NCI-H446 (cell line): ENCODE measurements around the gene KCTD21.

Experiments
- DNase-seq, 2 experiments: peaks; one replicate each; lab custom pipeline; 2025; lab: John Stamatoyannopoulos, UW

KCTD21 gene

DNA sequence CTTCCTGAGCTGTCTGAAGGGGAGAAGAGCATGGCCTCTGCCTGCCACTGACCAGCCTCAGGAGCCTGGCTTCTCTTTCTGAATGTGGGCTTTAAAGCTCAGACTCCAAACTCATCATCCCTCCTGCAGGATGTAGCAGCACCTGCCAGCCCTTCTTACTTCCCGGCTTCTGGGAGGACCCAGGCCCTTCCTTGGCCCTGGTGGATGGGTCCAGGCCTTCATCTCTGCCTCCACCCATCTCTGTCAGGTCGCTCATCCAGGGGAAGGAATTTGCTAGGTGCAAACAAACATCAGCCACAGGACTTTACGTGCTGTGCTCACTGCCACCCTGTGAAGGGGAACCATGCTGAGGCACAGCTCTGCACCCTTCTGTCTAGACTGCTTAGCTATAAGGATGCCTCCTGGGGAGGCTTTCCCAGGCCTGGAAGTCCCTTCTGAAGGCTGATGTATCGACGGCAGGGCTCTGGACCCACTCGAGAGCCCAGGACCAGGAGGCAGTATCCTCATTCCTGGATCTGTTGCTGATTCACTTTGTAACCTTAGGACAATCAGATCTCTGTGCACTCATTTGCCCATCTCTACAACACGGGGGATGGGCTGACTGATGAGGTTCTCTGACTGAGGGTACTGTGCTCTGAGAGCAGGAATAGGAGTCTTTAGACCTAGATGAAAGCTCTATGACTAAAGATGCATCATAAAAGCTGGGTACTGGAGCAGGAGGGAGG lies 31.2 kb upstream of the KCTD21 start:
- no peak for DNase-seq

- no peak for DNase-seq
These were observed 30.5 kb upstream of the KCTD21 start for GRCh38 chr11:78218707-78219492.

DNA sequence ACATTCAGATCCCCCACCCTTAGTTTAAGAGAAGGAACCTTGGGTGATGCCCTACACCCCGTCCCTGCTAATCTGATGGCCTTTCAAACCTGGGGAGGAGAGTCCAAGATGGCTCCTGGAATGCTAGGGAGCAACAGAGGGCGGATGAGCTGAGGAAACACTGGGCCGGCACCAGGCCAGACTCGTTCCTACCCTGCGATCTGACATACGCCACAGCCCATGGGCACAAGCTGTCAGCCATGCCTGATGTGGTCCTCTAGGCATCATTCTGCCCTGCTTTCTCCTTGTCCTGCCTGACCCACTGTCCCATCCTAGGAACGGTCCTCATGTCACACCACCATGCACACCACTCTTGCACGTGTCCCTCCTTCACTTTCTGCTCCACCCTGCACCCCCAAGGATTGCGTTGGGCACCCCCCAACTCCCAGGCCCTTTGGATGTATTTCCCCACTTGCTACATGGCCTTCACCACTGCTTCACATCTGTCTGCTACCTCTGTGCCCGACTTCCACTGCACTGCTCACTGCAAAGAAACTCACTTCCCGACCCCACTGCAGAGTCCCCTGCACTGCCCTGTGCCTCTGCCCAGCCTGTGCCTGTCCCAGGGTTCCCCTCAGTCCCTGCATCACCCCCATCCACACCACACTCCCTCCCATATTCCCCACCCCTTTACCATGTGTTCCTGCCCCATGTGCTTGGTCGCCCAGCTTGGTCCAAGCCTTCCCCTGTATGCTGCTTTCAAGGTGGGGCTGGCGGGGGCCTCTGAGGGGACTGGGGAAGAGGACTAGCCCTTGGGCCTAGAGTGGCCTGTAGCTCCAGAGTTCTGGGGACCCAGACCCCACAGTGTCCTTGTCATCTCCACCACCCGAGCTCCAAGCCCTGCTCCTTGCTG lies 29.5 kb upstream of the KCTD21 start:
- DNase-seq, result no peak

- no peak for DNase-seq
These were observed 28.3 kb upstream of the KCTD21 start for GRCh38 chr11:78216571-78217287.

DNA sequence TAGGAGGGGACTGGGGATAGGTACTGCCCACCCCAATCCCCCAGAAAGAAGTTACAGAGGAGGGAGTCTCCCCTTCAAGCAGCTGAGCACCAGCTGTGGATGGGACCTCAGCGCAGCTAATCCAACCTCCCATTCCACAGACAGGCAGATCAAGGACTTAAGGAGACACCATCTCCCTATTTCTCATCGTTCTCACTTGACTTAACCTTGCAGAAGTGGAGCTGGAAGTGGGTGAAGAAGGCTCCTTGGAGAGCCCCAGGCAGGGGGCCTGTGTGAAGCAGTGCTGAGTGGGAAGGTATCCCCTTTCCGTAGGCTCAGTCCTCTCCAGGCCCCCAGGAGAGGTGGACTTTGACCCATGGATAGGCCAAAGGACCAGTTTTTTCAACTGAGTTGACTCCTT lies 27.6 kb upstream of the KCTD21 start:
- DNase-seq, result no peak

GRCh38 chr11:78214331-78215194 lies 26.1 kb upstream of the KCTD21 start:
- peak in 1 of 2 experiments; percentile 8 for DNase-seq

- DNase-seq, result no peak
These were observed 25.3 kb upstream of the KCTD21 start for GRCh38 chr11:78213526-78214330.

DNA sequence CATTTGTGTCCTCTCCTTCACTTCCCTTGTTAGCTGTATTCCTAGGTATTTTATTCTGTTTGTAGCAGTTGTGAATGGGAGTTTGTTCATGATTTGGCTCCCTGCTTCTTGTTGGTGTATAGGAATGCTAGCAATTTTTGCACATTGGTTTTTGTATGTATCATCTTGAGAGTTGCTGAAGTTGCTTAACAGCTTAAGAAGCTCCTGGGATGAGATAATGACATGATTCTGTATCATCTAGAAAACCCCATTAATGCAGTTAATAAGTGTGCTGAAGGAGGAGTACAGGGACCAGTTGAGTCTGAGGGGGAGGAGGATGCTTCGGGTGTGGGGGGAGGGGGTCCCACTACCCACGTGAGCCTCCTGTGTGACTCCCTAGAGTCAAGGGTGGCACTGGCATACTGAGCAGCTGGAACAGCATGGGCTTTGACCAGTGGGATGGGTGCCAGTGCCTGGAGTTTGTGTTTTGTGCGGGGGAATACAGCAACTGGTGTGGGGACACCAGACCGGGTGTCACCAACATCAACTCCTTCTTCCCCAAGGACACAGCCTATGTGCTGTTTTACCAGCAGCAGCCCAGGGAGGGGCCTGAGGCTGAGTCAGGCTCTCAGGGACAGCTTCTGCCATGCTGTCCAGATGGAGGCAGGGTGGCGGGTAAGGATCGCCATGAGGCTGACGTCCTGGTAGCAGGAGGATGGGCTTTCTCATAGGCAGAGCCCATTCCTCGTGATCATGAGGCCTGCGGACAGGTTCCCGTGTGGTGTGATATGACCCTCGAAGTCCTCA lies 24.4 kb upstream of the KCTD21 start:
- DNase-seq, result no peak

DNA sequence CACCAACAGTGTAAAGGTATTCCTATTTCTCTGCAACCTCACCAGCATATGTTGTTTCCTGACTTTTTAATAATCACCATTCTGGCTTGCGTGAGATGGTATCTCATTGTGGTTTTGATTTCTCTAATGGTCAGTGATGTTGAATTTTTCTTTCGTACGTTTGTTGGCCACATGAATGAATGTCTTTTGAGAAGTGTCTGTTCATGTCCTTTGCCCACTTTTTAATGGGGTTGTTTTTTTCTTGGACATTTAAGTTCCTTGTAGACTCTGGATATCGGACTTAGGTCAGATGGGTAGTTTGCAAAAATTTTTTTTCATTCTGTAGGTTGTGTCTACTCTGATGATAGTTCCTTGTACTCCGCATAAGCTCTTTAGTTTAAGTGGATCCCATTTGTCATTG lies 23.1 kb upstream of the KCTD21 start:
- no peak for DNase-seq

GRCh38 chr11:78210000-78210608 lies 21.7 kb upstream of the KCTD21 start:
- no peak for DNase-seq

DNA sequence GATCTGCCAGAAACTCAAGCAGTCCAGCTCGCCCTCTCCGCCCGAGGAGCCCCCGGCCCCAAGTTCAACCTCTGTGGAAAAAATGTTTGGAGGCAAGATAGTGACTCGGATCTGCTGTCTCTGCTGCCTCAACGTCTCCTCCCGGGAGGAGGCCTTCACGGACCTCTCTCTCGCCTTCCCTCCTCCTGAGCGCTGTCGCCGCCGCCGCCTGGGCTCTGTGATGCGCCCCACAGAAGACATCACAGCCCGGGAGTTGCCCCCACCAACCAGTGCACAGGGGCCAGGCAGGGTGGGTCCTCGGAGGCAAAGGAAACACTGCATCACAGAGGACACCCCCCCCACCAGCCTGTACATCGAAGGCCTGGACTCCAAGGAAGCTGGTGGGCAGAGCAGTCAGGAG lies 21.1 kb upstream of the KCTD21 start:
- DNase-seq, result no peak

DNA sequence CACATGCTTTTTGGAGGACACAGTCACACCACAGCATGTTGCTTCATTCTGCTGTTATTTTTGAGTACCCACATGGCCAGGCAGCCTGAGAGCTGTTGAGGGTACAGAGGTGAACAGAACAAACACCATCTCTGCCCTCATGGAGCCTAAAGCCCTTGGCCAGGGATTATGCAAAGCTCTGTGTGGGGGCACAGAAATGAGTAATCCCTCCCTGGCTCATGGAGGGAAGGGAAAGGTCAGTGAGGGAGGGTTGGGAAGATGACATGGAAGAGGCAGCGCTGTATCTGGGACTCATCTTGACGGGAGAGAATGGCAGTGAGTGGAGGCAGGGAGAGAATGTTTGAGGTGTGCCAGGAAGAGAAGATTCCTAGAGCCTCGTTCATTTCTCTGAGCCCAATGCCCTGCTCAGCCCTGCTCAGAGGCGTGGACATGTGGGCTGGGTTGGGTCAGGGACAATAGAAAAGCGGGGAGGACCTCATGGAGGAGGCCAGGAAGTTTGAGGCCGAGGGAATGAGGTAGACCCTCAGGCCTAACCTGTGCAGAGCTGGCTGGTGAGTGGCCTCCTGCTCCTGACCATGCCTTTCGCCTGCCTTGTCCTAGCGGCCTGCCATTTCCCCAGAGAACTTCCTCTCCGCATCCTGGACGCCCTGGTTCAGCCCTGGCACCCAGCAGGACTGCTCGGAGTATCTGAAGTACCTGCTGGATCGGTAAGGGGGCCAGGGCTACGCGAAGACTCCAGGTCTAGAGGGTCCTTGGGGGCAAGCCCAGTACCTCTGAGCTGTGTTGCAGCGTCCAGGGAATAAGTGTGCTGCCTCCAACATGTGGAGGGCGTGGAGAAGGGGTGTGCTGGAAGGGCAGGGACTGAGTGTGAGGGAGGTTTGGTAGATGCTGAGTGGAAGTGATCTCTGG lies 20.1 kb upstream of the KCTD21 start:
- DNase-seq, result no peak

GRCh38 chr11:78207532-78208256 lies 19.3 kb upstream of the KCTD21 start:
- DNase-seq, result no peak

DNA sequence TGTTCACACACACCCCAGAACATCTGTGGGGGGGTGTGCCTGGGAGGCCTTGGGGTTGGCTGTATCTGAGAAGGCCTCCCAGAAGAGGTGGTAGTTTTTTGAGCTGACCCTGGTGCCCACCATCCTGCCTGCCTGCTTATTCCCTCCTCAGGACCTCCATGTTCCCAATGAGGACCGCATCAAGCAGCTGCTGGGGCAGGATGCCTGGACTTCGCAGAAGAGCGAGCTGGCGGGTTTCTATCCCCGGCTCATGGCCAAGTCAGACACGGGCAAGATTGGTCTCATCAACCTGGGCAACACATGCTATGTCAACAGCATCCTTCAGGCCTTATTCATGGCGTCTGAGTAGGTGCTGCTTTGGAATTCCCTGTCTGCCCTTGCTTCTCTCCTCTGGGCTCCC lies 17.3 kb upstream of the KCTD21 start:
- DNase-seq, result no peak

- DNase-seq, result no peak
These were observed 16.8 kb upstream of the KCTD21 start for GRCh38 chr11:78205256-78205655.

DNA sequence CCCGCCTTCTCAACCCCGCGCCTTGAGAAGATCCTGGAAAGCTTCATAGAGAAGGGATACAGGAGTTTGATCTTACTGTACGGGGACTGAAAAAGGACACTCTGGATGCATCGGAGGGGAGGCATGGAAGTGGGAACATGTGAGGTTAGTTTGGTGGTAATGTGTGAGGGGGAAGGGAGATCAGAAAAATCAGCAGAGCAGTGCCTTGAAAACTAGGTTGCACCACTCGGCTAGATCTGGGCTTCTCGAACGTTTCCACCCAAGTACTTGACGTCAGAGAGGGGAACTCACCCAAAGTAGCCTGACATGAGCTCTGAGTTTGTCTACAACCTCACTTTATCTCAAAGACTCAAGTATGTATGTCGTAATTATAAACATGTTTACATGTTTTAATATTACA lies 14.8 kb upstream of the KCTD21 start:
- DNase-seq, result no peak

GRCh38 chr11:78202733-78203167 lies 14.3 kb upstream of the KCTD21 start:
- DNase-seq, result no peak
